Caco-2 (cell line): ENCODE data around the gene C4orf50. TPM values are rescaled to one million over a fixed set of nuclear protein-coding genes. Genes with fewer than 3 reads are reported as not detected.

Source experiments
- BruUV-seq: library from RNA; stranded (reverse); fragments of 400-500 nt; replicated peaks from 2 replicates; lab custom pipeline; 2021; lab: Mats Ljungman, UMichigan
- CTCF ChIA-PET: fragments of 300-600 bp; sonication (Branson Sonifier 250); formaldehyde crosslinking; loops from one replicate; lab custom pipeline; 2022; ENCODE audit warnings: antibody characterized with exemption; lab: Charles Lee
- POLR2A ChIA-PET: fragments of 300-600 bp; sonication (Branson Sonifier 250); formaldehyde crosslinking; loops from one replicate; lab custom pipeline; 2022; ENCODE audit warnings: antibody characterized with exemption; lab: Charles Lee
- DNase-seq, 2 experiments: peaks; one replicate each; pipeline versions ENCODE4 v3.0.0 to v3.0.0-alpha.2; 2020 to 2022
- H3K27me3 ChIP-seq: replicated peaks from 2 replicates; pipeline ENCODE4 v1.6.0; 2011; ENCODE audit warnings: low read length; ENCODE audit not compliant: control insufficient read depth, insufficient read depth
- H3K36me3 ChIP-seq: 2 replicates; pipeline ENCODE4 v1.5.1; 2011; ENCODE audit warnings: low read length; ENCODE audit not compliant: control insufficient read depth, insufficient read depth
- H3K4me1 ChIP-seq: fragments of 250-450 bp; sonication (Bioruptor Pico); 2 replicates; pipeline ENCODE4 v1.5.1; 2020; ENCODE audit warnings: mild to moderate bottlenecking
- H3K4me3 ChIP-seq: 2 replicates; pipeline ENCODE4 v1.5.1; 2011; ENCODE audit warnings: low read depth, mild to moderate bottlenecking, control low read depth, low read length
- H3K9me3 ChIP-seq: fragments of 250-450 bp; sonication (Bioruptor Pico); 2 replicates; pipeline ENCODE4 v1.5.1; 2020; ENCODE audit warnings: mild to moderate bottlenecking, moderate library complexity
- H3K27ac Mint-ChIP-seq: one replicate; pipeline ENCODE4 v1.8.0; 2022; ENCODE audit warnings: mixed read lengths; ENCODE audit not compliant: unreplicated experiment
- H3K27me3 Mint-ChIP-seq: one replicate; pipeline ENCODE4 v1.8.0; 2022; ENCODE audit warnings: mixed read lengths; ENCODE audit not compliant: insufficient read depth, unreplicated experiment
- H3K36me3 Mint-ChIP-seq: one replicate; pipeline ENCODE4 v1.8.0; 2022; ENCODE audit warnings: mild to moderate bottlenecking, mixed read lengths; ENCODE audit not compliant: insufficient read depth, unreplicated experiment
- H3K4me1 Mint-ChIP-seq: one replicate; pipeline ENCODE4 v1.8.0; 2022; ENCODE audit warnings: low read depth, mixed read lengths; ENCODE audit not compliant: unreplicated experiment
- H3K4me3 Mint-ChIP-seq: one replicate; pipeline ENCODE4 v1.8.0; 2022; ENCODE audit warnings: mild to moderate bottlenecking, moderate library complexity, mixed read lengths; ENCODE audit not compliant: unreplicated experiment
- H3K9me3 Mint-ChIP-seq: one replicate; pipeline ENCODE4 v1.8.0; 2022; ENCODE audit warnings: mixed read lengths; ENCODE audit not compliant: unreplicated experiment
- CTCF ChIP-seq, 2 experiments: fragments of 200-600 bp in 1 of 2; IDR thresholded peaks; 1 replicate in 1 of 2; 2 replicates in 1 of 2; pipeline versions ENCODE4 v1.5.1 to v1.8.0; 2011 to 2022; ENCODE audit warnings: antibody characterized with exemption in 1 of 2, control low read depth in 1 of 2, inconsistent platforms in 1 of 2, low read depth in 1 of 2, low read length in 1 of 2, mild to moderate bottlenecking in 1 of 2, moderate library complexity in 1 of 2; ENCODE audit not compliant: insufficient read depth in 1 of 2, severe bottlenecking in 1 of 2, unreplicated experiment in 1 of 2
- intact Hi-C: fragments of 100-400 bp; cut with micrococcal nuclease; formaldehyde crosslinking; loops from one replicate; pipeline ENCODE4 v1.10.0; 2022; ENCODE audit not compliant: unreplicated experiment
- total RNA-seq: library from RNA; stranded (reverse); gene quantifications from 2 replicates; pipeline ENCODE4 v1.2.3, GENCODE V29; 2022

C4orf50 gene
- total RNA-seq, 1 experiment from 2014 or later, result not detected

GRCh38 chr4:6049278-6049677, 31.0 kb upstream of the C4orf50 start:
- no peaks in the 10 kb centered on the region for H3K9me3 ChIP-seq
- Mint-ChIP-seq H3K27ac (no peak overlapping the region), H3K9me3 (no peaks in the 10 kb centered on the region)

GRCh38 chr4:6048537-6048936, 30.3 kb upstream of the C4orf50 start:
- no peaks in the 10 kb centered on the region for H3K36me3 Mint-ChIP-seq
- H3K9me3 Mint-ChIP-seq, result no peaks in the 10 kb centered on the region
- no peaks in the 10 kb centered on the region for H3K4me1 ChIP-seq
- no peak overlapping the region for H3K4me3 Mint-ChIP-seq
- no peak overlapping the region for H3K27ac Mint-ChIP-seq
- peaks cover 32% of the 10 kb centered on the region for H3K27me3 Mint-ChIP-seq
- no peaks in the 10 kb centered on the region for H3K9me3 ChIP-seq
- H3K4me1 Mint-ChIP-seq, result no peaks in the 10 kb centered on the region
- H3K4me3 ChIP-seq, result no peak overlapping the region
- POLR2A ChIA-PET, result no interaction called here
- no peak for DNase-seq
- no TSS peak for BruUV-seq
- TF ChIP-seq CTCF (IDR thresholded peaks at IDR 0.05; ENCODE audit: insufficient read depth in 1 of 2, low read depth in 1 of 2, low read length in 1 of 2, severe bottlenecking in 1 of 2, unreplicated experiment in 1 of 2), result no peak
- intact Hi-C loops, result no loop called here
- H3K36me3 ChIP-seq, result no peaks in the 10 kb centered on the region
- no peaks in the 10 kb centered on the region for H3K27me3 ChIP-seq
- CTCF ChIA-PET, result no interaction called here

More at GRCh38 chr4:6049278-6049677, 31.0 kb upstream of the C4orf50 start:
- CTCF ChIA-PET, result no interaction called here
- POLR2A ChIA-PET, result no interaction called here
- Mint-ChIP-seq H3K27me3 (peaks cover 24% of the 10 kb centered on the region), H3K4me1 (no peaks in the 10 kb centered on the region), H3K36me3 (no peaks in the 10 kb centered on the region), H3K4me3 (no peak overlapping the region)
- intact Hi-C loops, result no loop called here
- no peak for TF ChIP-seq CTCF (IDR thresholded peaks at IDR 0.05; ENCODE audit: insufficient read depth in 1 of 2, low read depth in 1 of 2, low read length in 1 of 2, severe bottlenecking in 1 of 2, unreplicated experiment in 1 of 2)
- Histone ChIP-seq H3K27me3 (no peaks in the 10 kb centered on the region), H3K4me1 (no peaks in the 10 kb centered on the region), H3K4me3 (no peak overlapping the region), H3K36me3 (no peaks in the 10 kb centered on the region)
- DNase-seq, result no peak
- no TSS peak for BruUV-seq

GRCh38 chr4:6047130-6047673, 29.0 kb upstream of the C4orf50 start:
- Mint-ChIP-seq H3K27ac (no peak overlapping the region), H3K4me1 (no peaks in the 10 kb centered on the region)
- CTCF ChIA-PET, result no interaction called here

More at GRCh38 chr4:6047130-6047673, 29.0 kb upstream of the C4orf50 start:
- Histone ChIP-seq H3K4me3 (no peak overlapping the region), H3K4me1 (no peaks in the 10 kb centered on the region), H3K36me3 (no peaks in the 10 kb centered on the region), H3K9me3 (no peaks in the 10 kb centered on the region), H3K27me3 (no peaks in the 10 kb centered on the region)
- Mint-ChIP-seq H3K9me3 (no peaks in the 10 kb centered on the region), H3K27me3 (peaks cover 33% of the 10 kb centered on the region), H3K36me3 (no peaks in the 10 kb centered on the region), H3K4me3 (no peak overlapping the region)
- no peak for DNase-seq
- intact Hi-C loops, result no loop called here
- TF ChIP-seq CTCF (IDR thresholded peaks at IDR 0.05; ENCODE audit: insufficient read depth in 1 of 2, low read depth in 1 of 2, low read length in 1 of 2, severe bottlenecking in 1 of 2, unreplicated experiment in 1 of 2), result no peak
- POLR2A ChIA-PET, result no interaction called here
- BruUV-seq, result no TSS peak
